Measurements from ENCODE around the gene RAC3. TPM values are rescaled to one million over a fixed set of nuclear protein-coding genes. Genes with fewer than 3 reads are reported as not detected.

Gene RAC3
- total and polyA plus RNA-seq, 4 donors, result 0.57 to 2.8 (median 0.63) TPM; not detected in 1

GRCh38 chr17:82039695-82040299, 8.3 kb downstream of the RAC3 start:
- H3K27ac ChIP-seq (ENCODE audit: low read depth in 1 of 2, low read length in 2 of 2), result no peak overlapping the region
- H3K9me3 ChIP-seq (ENCODE audit: control insufficient read depth, low read length), result no peaks in the 10 kb centered on the region
- intact Hi-C loops (cut with DNase I), result loop anchor here (5.0 to 10.0 kb wide), 2 partner anchors 58 to 285 kb away; partner anchors contain the start of gene FASN (in 1 of the 2)
- 91 to 95% methylated on average over 8 of the region's 8 CpGs for WGBS, 2 donors
- DNase-seq, result no peak
- no peaks in the 10 kb centered on the region for H3K27me3 ChIP-seq (ENCODE audit: control insufficient read depth in 1 of 2, insufficient read depth in 2 of 2, low read length in 1 of 2)
- ATAC-seq (ENCODE audit: low FRiP score), result no peak
- no peaks in the 10 kb centered on the region for H3K36me3 ChIP-seq (ENCODE audit: control insufficient read depth in 1 of 2, insufficient read depth in 2 of 2, low read length in 1 of 2)
- no peak overlapping the region for H3K4me3 ChIP-seq (ENCODE audit: low read length in 2 of 2)
- no peaks in the 10 kb centered on the region for H3K4me1 ChIP-seq (ENCODE audit: control insufficient read depth in 1 of 2, insufficient read depth in 2 of 2, low read length in 2 of 2)

DNA sequence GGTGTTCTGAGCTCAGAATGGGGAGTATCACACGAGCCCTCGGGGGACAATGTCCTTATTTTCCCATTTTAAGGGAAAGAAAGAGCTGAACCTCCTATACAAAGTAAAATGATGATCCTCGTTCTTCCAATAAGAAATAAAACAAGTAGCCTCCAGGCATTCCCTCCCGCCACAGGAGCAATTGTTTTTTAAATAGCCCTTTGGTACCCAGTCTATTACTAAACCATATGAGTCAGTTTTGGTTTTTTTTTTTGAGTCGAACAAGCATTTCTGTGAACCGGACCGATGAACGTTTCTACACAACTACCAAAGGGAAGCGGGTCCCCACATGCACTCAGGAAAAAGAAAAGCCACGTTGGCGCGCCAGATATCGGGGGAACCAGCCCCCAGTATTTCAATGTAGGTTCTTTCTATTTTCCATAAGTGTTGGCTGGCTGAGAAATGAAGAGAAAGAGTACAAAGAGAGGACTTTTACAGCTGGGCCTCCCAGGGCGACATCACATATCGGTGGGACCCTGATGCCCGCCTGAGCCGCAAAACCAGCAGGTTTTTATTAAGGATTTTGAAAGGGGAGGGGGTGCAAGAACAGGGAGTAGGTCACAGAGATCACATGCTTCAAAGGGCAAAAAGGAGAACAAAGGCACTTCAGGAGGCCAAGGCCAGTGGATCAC, 9.8 kb downstream of the RAC3 start:
- H3K27ac ChIP-seq (ENCODE audit: low read depth in 1 of 2, low read length in 2 of 2), result no peak overlapping the region
- H3K4me1 ChIP-seq (ENCODE audit: control insufficient read depth in 1 of 2, insufficient read depth in 2 of 2, low read length in 2 of 2), result no peaks in the 10 kb centered on the region
- DNase-seq, result no peak
- intact Hi-C loops (cut with DNase I), result no loop called here
- WGBS, 2 donors, result 84 to 88% methylated on average over 17 of the region's 17 CpGs
- no peak overlapping the region for H3K4me3 ChIP-seq (ENCODE audit: low read length in 2 of 2)
- no peak for ATAC-seq (ENCODE audit: low FRiP score)
- H3K36me3 ChIP-seq (ENCODE audit: control insufficient read depth in 1 of 2, insufficient read depth in 2 of 2, low read length in 1 of 2), result no peaks in the 10 kb centered on the region
- no peaks in the 10 kb centered on the region for H3K27me3 ChIP-seq (ENCODE audit: control insufficient read depth in 1 of 2, insufficient read depth in 2 of 2, low read length in 1 of 2)
- no peaks in the 10 kb centered on the region for H3K9me3 ChIP-seq (ENCODE audit: control insufficient read depth, low read length)

DNA sequence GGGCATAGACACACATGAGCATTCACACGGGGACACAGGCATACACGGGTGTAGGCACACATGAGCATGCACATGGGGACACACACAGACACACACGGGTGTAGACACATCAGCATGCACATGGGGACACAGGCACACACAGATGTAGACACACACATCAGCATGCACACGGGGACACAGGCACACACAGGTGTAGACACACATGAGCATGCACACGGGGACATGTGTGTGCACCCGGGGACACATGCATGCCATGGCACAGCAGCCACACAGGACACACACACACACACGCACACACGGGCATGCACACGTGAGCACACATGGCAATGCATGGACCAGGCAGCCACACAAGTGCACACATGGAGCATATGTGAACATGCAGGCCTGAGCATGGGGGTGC, 11.2 kb downstream of the RAC3 start:
- Histone ChIP-seq H3K27ac (ENCODE audit: low read depth in 1 of 2, low read length in 2 of 2) (no peak overlapping the region), H3K27me3 (ENCODE audit: control insufficient read depth in 1 of 2, insufficient read depth in 2 of 2, low read length in 1 of 2) (no peaks in the 10 kb centered on the region), H3K4me1 (ENCODE audit: control insufficient read depth in 1 of 2, insufficient read depth in 2 of 2, low read length in 2 of 2) (no peaks in the 10 kb centered on the region), H3K9me3 (ENCODE audit: control insufficient read depth, low read length) (no peaks in the 10 kb centered on the region), H3K36me3 (ENCODE audit: control insufficient read depth in 1 of 2, insufficient read depth in 2 of 2, low read length in 1 of 2) (no peaks in the 10 kb centered on the region), H3K4me3 (ENCODE audit: low read length in 2 of 2) (no peak overlapping the region)
- ATAC-seq (ENCODE audit: low FRiP score), result no peak
- DNase-seq, result no peak
- intact Hi-C loops (cut with DNase I), result no loop called here
- 83 to 84% methylated on average over 9 of the region's 9 CpGs for WGBS, 2 donors

GRCh38 chr17:82043507-82043906, 12.0 kb downstream of the RAC3 start:
- intact Hi-C loops (cut with DNase I), result no loop called here
- no peak for DNase-seq
- 57 to 61% methylated on average over 16 of the region's 16 CpGs for WGBS, 2 donors
- no peaks in the 10 kb centered on the region for H3K9me3 ChIP-seq (ENCODE audit: control insufficient read depth, low read length)
- H3K4me3 ChIP-seq (ENCODE audit: low read length in 2 of 2), result no peak overlapping the region
- no peaks in the 10 kb centered on the region for H3K36me3 ChIP-seq (ENCODE audit: control insufficient read depth in 1 of 2, insufficient read depth in 2 of 2, low read length in 1 of 2)
- H3K27me3 ChIP-seq (ENCODE audit: control insufficient read depth in 1 of 2, insufficient read depth in 2 of 2, low read length in 1 of 2), result no peaks in the 10 kb centered on the region
- H3K4me1 ChIP-seq (ENCODE audit: control insufficient read depth in 1 of 2, insufficient read depth in 2 of 2, low read length in 2 of 2), result no peaks in the 10 kb centered on the region
- no peak overlapping the region for H3K27ac ChIP-seq (ENCODE audit: low read depth in 1 of 2, low read length in 2 of 2)
- no peak for ATAC-seq (ENCODE audit: low FRiP score)

- DNase-seq, result no peak
- ATAC-seq (ENCODE audit: low FRiP score), result no peak
- no peaks in the 10 kb centered on the region for H3K4me1 ChIP-seq (ENCODE audit: control insufficient read depth in 1 of 2, insufficient read depth in 2 of 2, low read length in 2 of 2)
- no peak overlapping the region for H3K27ac ChIP-seq (ENCODE audit: low read depth in 1 of 2, low read length in 2 of 2)
- no peaks in the 10 kb centered on the region for H3K9me3 ChIP-seq (ENCODE audit: control insufficient read depth, low read length)
- H3K36me3 ChIP-seq (ENCODE audit: control insufficient read depth in 1 of 2, insufficient read depth in 2 of 2, low read length in 1 of 2), result no peaks in the 10 kb centered on the region
- no peak overlapping the region for H3K4me3 ChIP-seq (ENCODE audit: low read length in 2 of 2)
- intact Hi-C loops (cut with DNase I), result no loop called here
- WGBS, 2 donors, result 69% methylated on average over 14 of the region's 14 CpGs
- H3K27me3 ChIP-seq (ENCODE audit: control insufficient read depth in 1 of 2, insufficient read depth in 2 of 2, low read length in 1 of 2), result no peaks in the 10 kb centered on the region
These were observed 14.5 kb downstream of the RAC3 start for GRCh38 chr17:82045936-82046484.

DNA sequence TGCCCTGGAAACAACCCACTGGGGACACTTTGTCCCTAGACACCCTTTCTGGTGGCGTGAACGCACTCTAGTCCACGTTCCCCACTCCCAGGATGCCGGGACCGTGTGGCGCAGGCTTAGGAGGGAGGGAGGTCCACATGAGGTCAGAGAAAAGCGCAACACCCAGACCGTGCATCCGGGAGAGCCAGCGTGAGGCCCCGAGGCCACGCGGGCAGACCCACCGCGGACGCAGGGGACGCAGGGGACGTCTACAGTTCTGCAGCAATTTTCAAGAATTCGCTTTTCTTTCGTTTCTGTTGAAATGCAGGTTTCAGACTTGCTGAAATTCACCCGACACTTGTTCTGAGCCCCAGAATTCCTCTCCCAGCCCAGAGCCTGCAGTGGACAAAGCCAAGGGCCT, 15.4 kb downstream of the RAC3 start:
- WGBS, 2 donors, result 89% methylated on average over 21 of the region's 21 CpGs
- DNase-seq, result no peak
- no peaks in the 10 kb centered on the region for H3K27me3 ChIP-seq (ENCODE audit: control insufficient read depth in 1 of 2, insufficient read depth in 2 of 2, low read length in 1 of 2)
- H3K4me3 ChIP-seq (ENCODE audit: low read length in 2 of 2), result no peak overlapping the region
- H3K36me3 ChIP-seq (ENCODE audit: control insufficient read depth in 1 of 2, insufficient read depth in 2 of 2, low read length in 1 of 2), result no peaks in the 10 kb centered on the region
- no peaks in the 10 kb centered on the region for H3K4me1 ChIP-seq (ENCODE audit: control insufficient read depth in 1 of 2, insufficient read depth in 2 of 2, low read length in 2 of 2)
- no peak overlapping the region for H3K27ac ChIP-seq (ENCODE audit: low read depth in 1 of 2, low read length in 2 of 2)
- no peak for ATAC-seq (ENCODE audit: low FRiP score)
- H3K9me3 ChIP-seq (ENCODE audit: control insufficient read depth, low read length), result no peaks in the 10 kb centered on the region
- intact Hi-C loops (cut with DNase I), result no loop called here

- no peaks in the 10 kb centered on the region for H3K36me3 ChIP-seq (ENCODE audit: control insufficient read depth in 1 of 2, insufficient read depth in 2 of 2, low read length in 1 of 2)
- no peaks in the 10 kb centered on the region for H3K27me3 ChIP-seq (ENCODE audit: control insufficient read depth in 1 of 2, insufficient read depth in 2 of 2, low read length in 1 of 2)
- intact Hi-C loops (cut with DNase I), result no loop called here
- no peak for ATAC-seq (ENCODE audit: low FRiP score)
- no peak overlapping the region for H3K27ac ChIP-seq (ENCODE audit: low read depth in 1 of 2, low read length in 2 of 2)
- WGBS, 2 donors, result 88 to 91% methylated on average over 24 of the region's 24 CpGs
- DNase-seq, result no peak
- no peak overlapping the region for H3K4me3 ChIP-seq (ENCODE audit: low read length in 2 of 2)
- no peaks in the 10 kb centered on the region for H3K4me1 ChIP-seq (ENCODE audit: control insufficient read depth in 1 of 2, insufficient read depth in 2 of 2, low read length in 2 of 2)
- no peaks in the 10 kb centered on the region for H3K9me3 ChIP-seq (ENCODE audit: control insufficient read depth, low read length)
These were observed 15.9 kb downstream of the RAC3 start for GRCh38 chr17:82047379-82047778.

GRCh38 chr17:82047914-82048570, 16.6 kb downstream of the RAC3 start:
- intact Hi-C loops (cut with DNase I), result no loop called here

More at GRCh38 chr17:82047914-82048570, 16.6 kb downstream of the RAC3 start:
- Histone ChIP-seq H3K27ac (ENCODE audit: low read depth in 1 of 2, low read length in 2 of 2) (no peak overlapping the region), H3K36me3 (ENCODE audit: control insufficient read depth in 1 of 2, insufficient read depth in 2 of 2, low read length in 1 of 2) (no peaks in the 10 kb centered on the region), H3K9me3 (ENCODE audit: control insufficient read depth, low read length) (no peaks in the 10 kb centered on the region), H3K4me1 (ENCODE audit: control insufficient read depth in 1 of 2, insufficient read depth in 2 of 2, low read length in 2 of 2) (no peaks in the 10 kb centered on the region), H3K4me3 (ENCODE audit: low read length in 2 of 2) (no peak overlapping the region), H3K27me3 (ENCODE audit: control insufficient read depth in 1 of 2, insufficient read depth in 2 of 2, low read length in 1 of 2) (no peaks in the 10 kb centered on the region)
- WGBS, 2 donors, result 86 to 89% methylated on average over 18 to 25 of the region's 25 CpGs
- DNase-seq (no peak), ATAC-seq (ENCODE audit: low FRiP score) (no peak)
